Memory B cell (primary cell): ENCODE data around the gene CD63.
"Not testable (repeated sequence)": the region's sequence is repeated elsewhere in the genome, so short reads cannot be mapped to it uniquely, and the experiment has no call there.

Experiments
- ATAC-seq: fragments of 150-1000 bp; cut with Tn5 transposase; 2 replicates; pipeline ENCODE4 v1.10.0; 2021; ENCODE audit warnings: low read depth, mild to moderate bottlenecking, moderate library complexity
- DNase-seq, 2 donors: peaks; one replicate each; pipeline ENCODE4 v3.0.0; 2022; ENCODE audit warnings: low spot score in 2 of 2
- H3K27ac Mint-ChIP-seq: one replicate; pipeline ENCODE4 v1.8.0; 2022; ENCODE audit warnings: mild to moderate bottlenecking, moderate library complexity, mixed read lengths
- H3K27me3 Mint-ChIP-seq: one replicate; pipeline ENCODE4 v1.8.0; 2022; ENCODE audit warnings: mixed read lengths
- H3K36me3 Mint-ChIP-seq: one replicate; pipeline ENCODE4 v1.8.0; 2022; ENCODE audit warnings: mild to moderate bottlenecking, mixed read lengths
- H3K4me1 Mint-ChIP-seq: one replicate; pipeline ENCODE4 v1.8.0; 2022; ENCODE audit warnings: mixed read lengths
- H3K4me3 Mint-ChIP-seq: one replicate; pipeline ENCODE4 v1.8.0; 2022; ENCODE audit warnings: mild to moderate bottlenecking, moderate library complexity, mixed read lengths
- H3K9me3 Mint-ChIP-seq: one replicate; pipeline ENCODE4 v1.8.0; 2022; ENCODE audit warnings: mixed read lengths

The CD63 gene, protein sequence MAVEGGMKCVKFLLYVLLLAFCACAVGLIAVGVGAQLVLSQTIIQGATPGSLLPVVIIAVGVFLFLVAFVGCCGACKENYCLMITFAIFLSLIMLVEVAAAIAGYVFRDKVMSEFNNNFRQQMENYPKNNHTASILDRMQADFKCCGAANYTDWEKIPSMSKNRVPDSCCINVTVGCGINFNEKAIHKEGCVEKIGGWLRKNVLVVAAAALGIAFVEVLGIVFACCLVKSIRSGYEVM

DNA sequence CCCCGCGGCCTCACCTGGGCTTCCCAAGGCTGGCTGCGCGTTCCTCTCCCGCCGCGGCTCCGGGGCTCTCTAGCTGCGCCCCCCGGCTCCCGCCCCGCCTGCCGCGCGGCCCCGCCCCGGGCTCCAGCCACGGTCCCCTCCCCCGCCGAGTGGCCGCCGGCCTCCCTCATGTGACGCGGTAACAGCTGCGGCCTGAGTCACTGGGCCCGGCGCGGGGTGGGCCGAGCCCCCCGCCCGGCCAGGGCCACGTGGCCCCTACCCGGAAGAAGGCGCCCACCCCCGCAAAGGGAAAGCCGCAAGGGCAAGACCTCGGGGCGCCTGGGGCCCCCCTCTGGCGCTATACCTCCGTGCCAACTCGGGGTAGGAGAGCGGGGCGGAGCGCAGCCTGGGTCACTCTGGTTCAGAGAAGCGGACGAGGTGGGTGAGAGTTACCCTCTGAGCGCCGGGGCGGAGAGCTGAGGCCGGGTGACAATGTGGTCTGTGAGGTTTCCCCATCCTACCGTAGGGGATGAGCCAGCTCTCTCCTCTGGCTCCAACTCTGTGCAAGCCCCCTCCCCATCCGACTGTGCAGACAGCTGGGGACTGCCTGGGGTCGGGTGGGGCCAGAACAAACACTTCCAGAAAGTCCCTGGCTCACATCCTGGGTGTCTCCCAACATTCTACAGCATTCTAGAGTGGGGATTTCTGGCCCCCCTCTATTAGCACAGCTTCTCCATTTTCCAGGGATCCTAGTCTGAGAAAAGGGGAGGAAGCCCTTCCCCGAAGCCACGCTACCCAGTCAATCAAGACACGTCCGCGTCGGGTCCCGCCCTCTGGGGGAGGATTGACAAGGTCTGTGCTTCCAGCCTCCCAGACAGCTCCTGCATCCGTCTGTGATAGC, at the start of gene CD63:
CD63 (minus strand) TSS at position 71 of the 880 bp plus-strand sequence. CDS start 668 bp downstream, outside the sequence.
- H3K36me3 Mint-ChIP-seq, result no peaks in the 10 kb centered on the region
- ATAC-seq, result peak; percentile 61
- H3K4me1 Mint-ChIP-seq, result peaks cover 25% of the 10 kb centered on the region
- H3K4me3 Mint-ChIP-seq, result peak within 1 kb of the TSS; percentile 91
- H3K27ac Mint-ChIP-seq, result peak within 1 kb of the TSS; percentile 88
- DNase-seq, result peak in 1 of 2 donors; percentile 53
- H3K9me3 Mint-ChIP-seq, result no peaks in the 10 kb centered on the region
- no peaks in the 10 kb centered on the region for H3K27me3 Mint-ChIP-seq

DNA sequence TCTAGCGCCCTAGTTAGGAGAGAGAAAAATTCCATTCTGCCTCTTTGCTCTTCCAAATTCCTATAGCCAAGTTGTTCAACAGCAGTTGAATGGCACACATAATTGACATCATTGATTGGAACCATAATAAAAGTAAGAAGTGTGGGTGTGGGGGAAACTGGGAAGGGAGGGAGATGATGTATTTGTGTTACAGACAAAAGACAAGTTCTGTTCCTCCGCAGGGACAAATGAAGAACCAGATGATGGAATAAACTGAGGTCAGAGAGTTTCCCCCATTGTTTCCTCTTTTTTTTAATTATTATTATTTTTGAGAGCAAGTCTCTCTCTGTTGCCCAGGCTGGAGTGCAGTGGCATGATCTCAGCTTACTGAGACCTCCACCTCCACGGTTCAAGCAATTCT, 49.0 kb upstream of the CD63 start:
- Mint-ChIP-seq H3K4me1 (peaks cover 2% of the 10 kb centered on the region), H3K27ac (no peak overlapping the region), H3K9me3 (no peaks in the 10 kb centered on the region), H3K36me3 (peaks cover 16% of the 10 kb centered on the region), H3K4me3 (no peak overlapping the region), H3K27me3 (no peaks in the 10 kb centered on the region)
- DNase-seq (no peak), ATAC-seq (no peak)

DNA sequence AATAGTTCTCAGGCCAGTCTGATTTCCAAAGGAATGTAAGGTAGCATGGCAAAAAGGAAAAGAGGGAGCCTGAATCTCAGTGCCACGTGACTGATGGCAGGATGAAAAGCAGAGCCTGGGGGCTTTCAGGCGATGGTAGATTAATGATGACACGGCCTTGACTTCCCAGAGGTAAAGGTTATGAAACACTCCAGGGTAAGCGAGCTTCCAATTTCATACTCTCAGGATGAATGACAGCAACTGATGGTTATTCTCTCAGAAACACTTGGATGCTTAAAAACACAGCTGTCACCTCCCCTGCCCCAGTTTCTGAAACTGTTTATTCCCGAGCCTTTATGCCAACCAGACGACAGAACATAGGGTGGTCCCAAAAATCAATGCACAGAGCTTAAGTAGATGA, 42.9 kb upstream of the CD63 start:
- H3K4me1 Mint-ChIP-seq, result peaks cover 5% of the 10 kb centered on the region

DNA sequence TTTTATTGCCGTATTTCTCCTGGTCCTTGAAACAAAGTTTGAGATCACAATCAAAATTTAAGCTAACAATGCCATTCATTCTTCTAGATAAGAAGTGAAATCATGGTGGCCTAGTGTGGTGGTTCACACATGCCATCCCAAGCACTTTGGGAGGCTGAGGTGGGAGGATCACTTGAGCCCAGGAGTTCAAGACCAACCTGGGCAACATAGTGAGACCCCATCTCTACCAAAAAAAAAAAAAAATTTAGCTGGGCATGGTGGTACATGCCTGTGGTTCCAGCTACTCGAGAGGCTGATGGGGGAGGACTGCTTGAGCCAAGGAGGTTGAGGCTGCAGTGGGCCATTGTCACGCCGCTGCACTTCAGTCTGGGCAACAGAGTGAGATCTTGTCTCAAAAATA, 38.3 kb upstream of the CD63 start:
- peaks cover 14% of the 10 kb centered on the region for H3K36me3 Mint-ChIP-seq
- DNase-seq (no peak), ATAC-seq (no peak)
- no peaks in the 10 kb centered on the region for H3K27me3 Mint-ChIP-seq
- H3K4me1 Mint-ChIP-seq, result peaks cover 3% of the 10 kb centered on the region
- no peak overlapping the region for H3K4me3 Mint-ChIP-seq
- no peak overlapping the region for H3K27ac Mint-ChIP-seq
- no peaks in the 10 kb centered on the region for H3K9me3 Mint-ChIP-seq

More for the DNA sequence above, 42.9 kb upstream of the CD63 start:
- ATAC-seq (no peak), DNase-seq (no peak)
- H3K4me3 Mint-ChIP-seq, result no peak overlapping the region
- no peaks in the 10 kb centered on the region for H3K9me3 Mint-ChIP-seq
- peak overlapping the region; percentile 48 for H3K27ac Mint-ChIP-seq
- no peaks in the 10 kb centered on the region for H3K27me3 Mint-ChIP-seq
- H3K36me3 Mint-ChIP-seq, result peaks cover 16% of the 10 kb centered on the region

DNA sequence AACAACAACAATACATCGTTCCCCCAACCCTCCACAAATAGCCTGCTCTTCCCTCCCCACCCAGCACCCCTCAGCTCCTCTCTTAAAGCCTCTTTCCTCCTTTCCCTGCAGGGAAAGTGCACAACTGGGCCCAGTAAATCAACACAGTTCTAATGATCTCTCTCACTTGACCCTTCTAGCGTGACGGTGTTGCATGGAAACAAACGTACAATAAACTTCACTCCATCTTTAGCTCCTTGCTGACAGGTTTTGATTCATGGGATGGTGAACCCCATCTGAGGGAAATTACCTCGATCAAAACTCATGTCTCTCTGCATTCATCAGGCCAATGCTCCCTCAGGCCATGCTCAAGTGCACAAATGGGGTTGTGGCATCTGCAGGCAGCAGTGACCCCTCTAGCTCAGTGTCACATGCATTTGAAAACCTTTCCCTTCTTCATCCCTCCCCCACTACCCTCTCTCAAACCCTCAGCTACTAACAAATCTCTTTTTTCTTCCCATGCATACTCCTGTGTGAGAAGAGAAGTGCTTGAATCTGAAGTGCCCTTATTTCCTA, 37.0 kb upstream of the CD63 start:
- H3K27me3 Mint-ChIP-seq, result no peaks in the 10 kb centered on the region
- no peak overlapping the region for H3K4me3 Mint-ChIP-seq
- no peak for ATAC-seq
- no peak overlapping the region for H3K27ac Mint-ChIP-seq
- no peak for DNase-seq
- H3K9me3 Mint-ChIP-seq, result no peaks in the 10 kb centered on the region
- peaks cover 15% of the 10 kb centered on the region for H3K36me3 Mint-ChIP-seq
- H3K4me1 Mint-ChIP-seq, result peaks cover 3% of the 10 kb centered on the region

DNA sequence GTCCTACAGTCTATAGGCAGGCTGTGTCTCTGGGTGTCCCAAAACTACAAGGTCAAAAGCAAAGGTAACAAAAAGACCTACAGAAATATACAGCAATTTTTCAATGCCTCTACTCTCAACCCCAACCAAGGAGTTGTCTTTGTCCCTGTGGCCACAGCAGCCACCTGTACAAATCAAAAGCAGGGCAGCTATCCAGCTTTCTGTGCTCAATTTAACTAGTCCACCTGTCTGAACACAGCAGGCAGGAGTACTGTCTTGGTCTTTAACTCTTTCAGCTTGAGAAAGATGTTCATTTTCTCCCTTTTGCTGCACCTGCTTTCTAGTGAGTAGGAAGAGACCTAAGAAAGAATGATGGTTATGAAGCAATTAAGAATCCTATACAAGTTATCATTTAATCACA, 33.8 kb upstream of the CD63 start:
- Mint-ChIP-seq H3K27ac (no peak overlapping the region), H3K4me3 (no peak overlapping the region), H3K36me3 (peaks cover 16% of the 10 kb centered on the region), H3K9me3 (no peaks in the 10 kb centered on the region), H3K4me1 (no peaks in the 10 kb centered on the region), H3K27me3 (no peaks in the 10 kb centered on the region)
- ATAC-seq, result no peak
- DNase-seq, result no peak

DNA sequence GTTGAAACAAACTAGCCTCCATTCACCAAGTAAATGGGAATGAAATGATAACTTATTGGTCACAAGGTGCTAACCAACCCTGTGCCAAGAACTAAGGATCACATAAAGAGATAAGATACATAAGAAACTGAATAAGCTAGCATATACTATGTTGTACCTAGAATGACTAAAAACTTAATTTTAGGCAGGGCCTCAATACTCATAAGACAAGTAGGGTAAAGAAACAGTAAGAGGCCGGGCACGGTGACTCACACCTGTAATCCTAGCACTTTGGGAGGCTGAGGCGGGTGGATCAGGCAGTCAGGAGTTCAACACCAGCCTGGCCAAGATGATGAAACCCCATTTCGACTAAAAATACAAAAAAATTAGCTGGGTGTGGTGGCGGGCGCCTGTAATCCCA, 31.9 kb upstream of the CD63 start:
- DNase-seq, result no peak
- no peaks in the 10 kb centered on the region for H3K27me3 Mint-ChIP-seq
- no peaks in the 10 kb centered on the region for H3K4me1 Mint-ChIP-seq
- ATAC-seq, result no peak
- no peak overlapping the region for H3K4me3 Mint-ChIP-seq
- H3K36me3 Mint-ChIP-seq, result peaks cover 19% of the 10 kb centered on the region
- H3K27ac Mint-ChIP-seq, result peak overlapping the region; percentile 82
- H3K9me3 Mint-ChIP-seq, result no peaks in the 10 kb centered on the region

DNA sequence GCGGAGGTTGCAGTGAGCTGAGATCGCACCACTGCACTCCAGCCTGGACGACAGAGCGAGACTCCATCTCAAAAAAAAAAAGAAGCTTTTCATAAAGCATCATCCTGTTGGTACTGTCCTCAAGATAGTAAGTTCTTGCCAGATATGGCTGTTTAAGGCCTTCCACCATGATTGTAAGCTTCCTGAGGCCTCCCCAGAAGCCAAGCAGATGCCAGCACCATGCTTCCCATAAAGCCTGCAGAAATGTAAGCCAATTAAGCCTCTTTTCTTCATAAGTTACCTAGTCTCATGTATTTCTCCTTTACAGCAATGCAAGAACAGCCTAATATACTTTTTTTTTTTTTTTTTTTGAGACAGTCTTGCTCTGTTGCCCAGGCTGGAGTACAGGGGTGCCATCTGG, 29.8 kb upstream of the CD63 start:
- H3K4me3 Mint-ChIP-seq, DNase-seq, H3K27me3 Mint-ChIP-seq, H3K27ac Mint-ChIP-seq, H3K4me1 Mint-ChIP-seq, H3K9me3 Mint-ChIP-seq, ATAC-seq: not testable (repeated sequence)
- peaks cover 24% of the 10 kb centered on the region for H3K36me3 Mint-ChIP-seq

DNA sequence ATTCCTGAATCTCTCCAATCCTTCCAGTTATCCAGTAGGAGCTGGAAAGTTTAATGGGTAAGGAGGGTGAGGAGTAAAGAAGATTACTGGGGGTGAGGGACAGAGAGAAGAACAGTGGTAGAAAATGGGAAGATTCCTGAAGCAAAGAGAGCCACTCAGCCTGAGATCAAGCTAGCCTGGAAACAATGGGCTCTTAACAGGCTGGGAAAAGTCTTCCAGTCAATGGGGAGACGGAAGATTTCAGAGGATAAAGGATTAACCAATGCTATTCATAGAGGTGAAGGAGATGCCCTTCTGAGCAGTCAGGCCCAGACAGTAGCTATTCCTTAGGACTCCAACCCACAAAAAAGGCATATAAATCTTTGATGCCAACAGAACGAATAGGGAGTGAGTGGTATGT, 28.9 kb upstream of the CD63 start:
- ATAC-seq, result no peak
- H3K36me3 Mint-ChIP-seq, result peaks cover 24% of the 10 kb centered on the region
- DNase-seq, result no peak
- no peak overlapping the region for H3K4me3 Mint-ChIP-seq
- H3K4me1 Mint-ChIP-seq, result no peaks in the 10 kb centered on the region
- no peaks in the 10 kb centered on the region for H3K27me3 Mint-ChIP-seq
- H3K9me3 Mint-ChIP-seq, result no peaks in the 10 kb centered on the region
- no peak overlapping the region for H3K27ac Mint-ChIP-seq

DNA sequence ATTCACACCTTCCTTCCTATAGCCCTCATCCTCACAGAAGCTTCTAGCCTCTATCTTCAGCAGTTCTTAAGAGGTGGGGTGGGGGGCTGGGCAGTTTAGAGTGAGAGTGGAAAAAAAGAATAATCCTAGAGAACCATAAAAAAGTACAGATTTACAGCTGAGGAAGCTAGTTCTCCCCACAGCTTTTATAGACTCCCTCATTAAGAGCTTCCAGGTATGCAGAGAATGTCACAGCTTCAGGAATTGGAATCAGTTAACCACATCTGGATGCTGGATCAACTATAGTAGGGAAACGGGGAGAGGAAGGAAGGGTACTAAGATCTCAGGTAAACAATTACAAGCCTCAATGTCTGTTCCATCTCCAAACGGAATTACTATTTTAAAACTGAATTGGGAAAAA, 26.4 kb upstream of the CD63 start:
- Mint-ChIP-seq H3K36me3 (peaks cover 19% of the 10 kb centered on the region), H3K9me3 (no peaks in the 10 kb centered on the region), H3K4me3 (no peak overlapping the region), H3K27me3 (no peaks in the 10 kb centered on the region), H3K27ac (peak overlapping the region; percentile 63), H3K4me1 (no peaks in the 10 kb centered on the region)
- DNase-seq (no peak), ATAC-seq (no peak)

DNA sequence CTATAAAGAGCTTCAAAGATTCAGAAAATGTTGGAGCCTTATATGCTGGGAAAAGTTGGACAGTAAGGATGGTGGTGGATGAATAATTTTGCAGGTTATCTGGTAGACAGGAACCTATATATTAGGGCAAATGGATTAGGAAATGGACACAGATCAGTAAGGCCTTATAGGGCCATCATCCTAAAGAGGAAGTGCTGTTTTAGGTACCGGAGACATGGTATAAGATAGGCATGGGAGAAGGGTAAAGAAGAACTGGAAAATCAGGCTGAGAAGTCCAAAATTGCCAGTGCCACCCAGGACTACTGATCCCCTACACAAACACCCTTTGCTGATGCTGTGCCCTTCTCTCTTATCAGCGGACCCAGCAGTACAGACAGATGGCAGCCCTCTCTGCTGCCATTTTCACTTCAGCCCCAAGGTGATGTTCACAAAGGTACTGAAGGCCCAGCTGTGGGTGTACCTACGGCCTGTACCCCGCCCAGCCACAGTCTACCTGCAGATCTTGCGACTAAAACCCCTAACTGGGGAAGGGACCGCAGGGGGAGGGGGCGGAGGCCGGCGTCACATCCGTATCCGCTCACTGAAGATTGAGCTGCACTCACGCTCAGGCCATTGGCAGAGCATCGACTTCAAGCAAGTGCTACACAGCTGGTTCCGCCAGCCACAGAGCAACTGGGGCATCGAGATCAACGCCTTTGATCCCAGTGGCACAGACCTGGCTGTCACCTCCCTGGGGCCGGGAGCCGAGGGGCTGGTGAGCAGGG, 19.6 kb upstream of the CD63 start:
- Mint-ChIP-seq H3K9me3 (no peaks in the 10 kb centered on the region), H3K27ac (peak overlapping the region; percentile 75), H3K4me1 (peaks cover 22% of the 10 kb centered on the region), H3K27me3 (no peaks in the 10 kb centered on the region), H3K4me3 (no peak overlapping the region), H3K36me3 (peaks cover 4% of the 10 kb centered on the region)
- no peak for ATAC-seq
- DNase-seq, result no peak

DNA sequence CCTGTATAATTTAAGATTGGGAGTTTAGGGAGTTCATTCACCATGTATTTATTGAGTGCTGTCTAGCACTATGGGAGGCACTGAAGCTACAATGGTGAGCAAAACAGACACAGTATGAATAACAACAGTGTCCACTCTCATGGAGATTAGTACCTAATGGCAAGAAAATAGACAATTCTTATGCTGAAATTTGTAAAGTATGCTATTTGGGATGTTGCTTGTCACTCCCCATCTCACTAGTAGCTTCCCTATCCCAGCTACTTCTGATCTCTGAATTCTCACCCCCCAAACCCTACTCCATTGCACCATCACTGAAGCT, 18.1 kb upstream of the CD63 start:
- DNase-seq (no peak), ATAC-seq (no peak)
- Mint-ChIP-seq H3K9me3 (no peaks in the 10 kb centered on the region), H3K27ac (peak overlapping the region; percentile 21), H3K4me1 (peaks cover 31% of the 10 kb centered on the region), H3K27me3 (peaks cover 2% of the 10 kb centered on the region), H3K4me3 (no peak overlapping the region), H3K36me3 (peaks cover 2% of the 10 kb centered on the region)

DNA sequence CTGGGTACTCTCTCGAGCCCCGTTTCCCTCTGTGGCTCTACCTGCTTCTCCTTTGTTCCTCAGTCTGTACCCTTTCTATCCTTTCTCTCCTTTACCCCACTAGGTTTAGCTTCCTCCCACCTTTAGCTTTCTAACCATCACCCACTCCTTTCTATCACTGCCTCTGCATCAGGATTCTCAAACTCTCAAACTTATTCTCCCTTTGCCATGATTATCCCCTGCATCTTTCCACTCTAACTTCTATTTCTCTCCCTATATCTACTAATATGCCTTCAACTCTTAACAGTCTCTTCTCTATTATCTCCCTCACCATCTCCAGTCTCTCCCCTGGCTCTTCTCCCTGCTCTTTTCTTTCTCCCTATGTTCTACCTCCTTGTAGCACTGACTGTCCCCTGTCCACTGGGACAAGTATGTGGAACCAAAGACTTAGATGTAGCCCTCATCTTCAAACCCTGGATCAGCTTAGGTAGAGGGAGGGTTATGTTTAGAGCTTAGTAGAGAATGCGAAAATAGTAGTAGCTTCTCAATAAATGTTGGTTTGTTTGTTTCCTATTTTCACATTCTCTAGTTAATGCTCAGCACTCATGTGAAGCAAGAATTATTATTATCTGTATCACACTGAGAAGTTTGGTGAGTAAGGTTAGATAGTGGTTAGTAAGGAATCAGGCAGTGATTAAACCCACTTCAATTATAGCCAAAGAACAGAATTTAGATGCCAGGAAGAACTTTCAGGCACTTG, 17.5 kb upstream of the CD63 start:
- Mint-ChIP-seq H3K9me3 (no peaks in the 10 kb centered on the region), H3K36me3 (peaks cover 2% of the 10 kb centered on the region), H3K4me3 (peak overlapping the region; percentile 67), H3K27me3 (peaks cover 2% of the 10 kb centered on the region), H3K4me1 (peaks cover 31% of the 10 kb centered on the region), H3K27ac (peak overlapping the region; percentile 8)
- DNase-seq (no peak), ATAC-seq (no peak)
